ENCODE data around the gene IL15. TPM values are rescaled to one million over a fixed set of nuclear protein-coding genes. Genes with fewer than 3 reads are reported as not detected.

Gene IL15
- total and polyA plus RNA-seq, 2 of the 8 experiments (the other 6 are each of a cell fraction or from before 2014, with no cell fraction given) = 0.30 to 0.61 TPM

DNA sequence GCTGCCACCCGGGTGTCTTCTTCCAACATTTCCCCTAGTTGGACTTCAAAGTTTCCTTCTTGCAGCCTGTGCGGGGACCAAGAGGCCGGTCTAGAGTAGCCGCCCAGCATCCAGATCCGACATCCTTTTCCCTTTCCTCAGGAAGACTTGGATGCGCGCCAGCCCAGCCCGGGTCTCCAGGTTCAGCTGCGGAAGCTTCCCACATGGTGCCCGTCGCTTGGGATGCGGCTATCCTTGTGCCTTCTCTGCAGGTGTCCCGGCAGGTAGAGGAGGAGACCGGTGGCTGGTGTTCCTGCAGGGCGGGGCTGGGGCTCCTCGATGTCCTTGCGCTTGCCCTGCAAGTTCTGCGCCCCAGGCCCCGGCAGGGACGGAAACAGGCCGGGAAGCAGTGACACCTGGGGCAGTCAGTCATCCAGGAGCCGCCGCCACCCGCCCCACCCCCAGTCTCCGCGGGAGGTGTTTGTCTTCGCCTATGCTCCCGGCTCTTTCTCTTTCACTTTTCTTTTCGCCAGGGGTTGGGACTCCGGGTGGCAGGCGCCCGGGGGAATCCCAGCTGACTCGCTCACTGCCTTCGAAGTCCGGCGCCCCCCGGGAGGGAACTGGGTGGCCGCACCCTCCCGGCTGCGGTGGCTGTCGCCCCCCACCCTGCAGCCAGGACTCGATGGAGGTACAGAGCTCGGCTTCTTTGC is at the start of gene IL15 (continued):
- TF ChIP-seq RBBP5 (IDR thresholded peaks at IDR 0.05; ENCODE audit: borderline replicate concordance, low read depth, low read length) = peak; percentile 33; the same call in 1 of the 2 replicates
- no peak for TF ChIP-seq BACH1 (IDR thresholded peaks at IDR 0.05; ENCODE audit: low read length)
- peak; percentile 90 for TF ChIP-seq ASH2L (IDR thresholded peaks at IDR 0.05; ENCODE audit: low read length)
- peak; percentile 34 for TF ChIP-seq CTBP2 (IDR thresholded peaks at IDR 0.05; ENCODE audit: borderline replicate concordance, insufficient read depth, insufficient read length, low read length)
- peak; percentile 19; the same call in 1 of the 2 replicates for TF ChIP-seq E2F6 (IDR thresholded peaks at IDR 0.05)

Measured in H1 (cell line).